ENCODE data around the gene ALG6. TPM values are rescaled to one million over a fixed set of nuclear protein-coding genes. Genes with fewer than 3 reads are reported as not detected.

The ALG6 gene
- total RNA-seq (2014; rRNA removed; shearing (Covaris generic); ENCODE audit: low replicate concordance): 23.2 and 24.7 TPM in 2 replicates

- peak; percentile 97 for DNase-seq (ENCODE audit: low read depth)
- in situ Hi-C loops (cut with HindIII; ENCODE audit: low pct_unique_long_range_greater_than_20kb, low sequenced_read_pairs): no loop called here
Measured at GRCh38 chr1:63367215-63368103, at the start of gene ALG6. Gene ALG6 (plus strand): TSS chr1:63367627. CDS start chr1:63370978, 3,351 bp downstream.

- in situ Hi-C loops (cut with HindIII; ENCODE audit: low pct_unique_long_range_greater_than_20kb, low sequenced_read_pairs): no loop called here
- no peak for DNase-seq (ENCODE audit: low read depth)
Measured at GRCh38 chr1:63317817-63318152, 49.6 kb upstream of the ALG6 start.

DNA sequence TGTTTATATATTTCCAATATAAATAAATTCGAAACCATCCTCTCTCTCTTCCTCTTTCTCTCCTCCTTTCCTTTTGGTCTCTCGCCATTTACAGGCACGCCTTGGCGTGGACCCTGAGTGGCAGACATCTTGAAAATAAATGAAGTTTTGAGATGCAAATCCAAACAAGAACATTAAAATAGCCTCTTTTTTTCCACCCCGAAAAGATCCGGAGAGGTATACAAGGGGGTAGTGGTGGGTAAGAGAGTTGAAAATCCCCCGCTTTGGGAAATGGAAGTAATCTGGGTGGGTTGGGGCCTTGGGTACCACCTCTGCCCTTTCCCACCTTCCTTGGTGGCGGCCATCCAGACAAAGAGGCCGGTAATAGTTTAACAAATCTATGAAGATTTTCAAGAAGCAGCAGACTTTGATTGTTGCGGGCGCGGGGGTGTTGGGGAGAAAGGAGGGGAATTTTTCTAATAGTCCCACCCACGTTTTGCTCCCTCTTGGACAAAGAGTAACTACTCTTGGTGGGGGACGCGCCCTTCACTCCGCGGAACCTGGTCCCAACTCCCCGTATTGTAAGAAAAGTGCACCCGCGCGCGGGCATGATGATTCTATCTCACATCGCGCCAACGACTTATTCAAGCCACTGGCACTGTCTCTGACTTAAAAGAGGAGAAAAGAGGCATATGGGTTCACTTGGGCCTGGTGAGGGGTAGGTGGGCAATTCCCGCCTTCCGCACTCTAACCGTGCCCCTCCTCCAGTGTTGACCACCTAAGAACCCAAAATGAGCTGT, 49.0 kb upstream of the ALG6 start:
- no peak for DNase-seq (ENCODE audit: low read depth)
- in situ Hi-C loops (cut with HindIII; ENCODE audit: low pct_unique_long_range_greater_than_20kb, low sequenced_read_pairs): no loop called here

DNA sequence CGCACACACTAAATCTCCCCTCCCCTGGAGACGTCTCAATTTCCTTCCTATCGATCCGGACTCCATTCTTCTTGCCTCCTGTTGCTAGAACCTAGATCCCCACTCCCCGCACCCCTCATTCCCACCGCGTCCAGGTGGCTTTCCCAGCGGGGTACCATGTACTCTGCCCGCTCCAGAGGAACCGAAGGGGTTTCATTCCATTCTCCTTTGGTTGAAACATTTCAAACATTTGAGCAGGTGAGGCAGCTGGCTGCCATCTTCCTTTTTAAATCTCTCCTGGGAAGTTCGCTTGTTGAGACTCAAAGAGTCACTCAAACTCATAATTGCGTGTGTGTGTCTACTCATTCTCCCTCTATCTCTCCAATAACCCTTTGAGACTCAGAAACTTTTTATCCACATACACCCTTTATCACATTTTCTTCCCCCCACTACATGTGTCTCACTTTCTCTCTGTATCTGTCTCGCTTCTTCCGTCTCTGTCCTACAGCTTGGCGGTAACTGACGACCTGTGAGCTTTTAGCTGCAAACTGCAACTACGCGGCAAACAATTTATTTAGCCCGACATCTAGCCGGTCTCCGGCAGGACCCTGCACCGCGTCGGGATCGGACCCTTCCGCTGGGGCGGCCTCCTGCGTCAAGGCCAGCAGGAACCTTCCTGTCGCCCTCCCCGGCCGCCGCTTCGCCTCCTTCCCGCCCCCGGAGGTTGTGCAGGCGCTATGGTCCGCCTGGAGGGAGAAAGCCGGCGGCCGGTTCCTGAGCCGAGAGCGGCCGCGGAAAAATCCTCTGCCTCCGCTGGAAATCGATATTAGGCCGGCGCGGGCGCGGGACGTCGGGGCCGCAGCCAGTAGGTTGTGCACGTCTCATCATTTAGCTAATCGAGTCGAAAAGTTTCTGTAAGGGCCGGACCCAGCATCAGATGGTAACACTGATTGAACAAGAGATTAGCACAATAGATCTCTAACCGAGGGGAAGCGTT, 48.1 kb upstream of the ALG6 start:
- in situ Hi-C loops (cut with HindIII; ENCODE audit: low pct_unique_long_range_greater_than_20kb, low sequenced_read_pairs): no loop called here
- DNase-seq (ENCODE audit: low read depth): no peak

DNA sequence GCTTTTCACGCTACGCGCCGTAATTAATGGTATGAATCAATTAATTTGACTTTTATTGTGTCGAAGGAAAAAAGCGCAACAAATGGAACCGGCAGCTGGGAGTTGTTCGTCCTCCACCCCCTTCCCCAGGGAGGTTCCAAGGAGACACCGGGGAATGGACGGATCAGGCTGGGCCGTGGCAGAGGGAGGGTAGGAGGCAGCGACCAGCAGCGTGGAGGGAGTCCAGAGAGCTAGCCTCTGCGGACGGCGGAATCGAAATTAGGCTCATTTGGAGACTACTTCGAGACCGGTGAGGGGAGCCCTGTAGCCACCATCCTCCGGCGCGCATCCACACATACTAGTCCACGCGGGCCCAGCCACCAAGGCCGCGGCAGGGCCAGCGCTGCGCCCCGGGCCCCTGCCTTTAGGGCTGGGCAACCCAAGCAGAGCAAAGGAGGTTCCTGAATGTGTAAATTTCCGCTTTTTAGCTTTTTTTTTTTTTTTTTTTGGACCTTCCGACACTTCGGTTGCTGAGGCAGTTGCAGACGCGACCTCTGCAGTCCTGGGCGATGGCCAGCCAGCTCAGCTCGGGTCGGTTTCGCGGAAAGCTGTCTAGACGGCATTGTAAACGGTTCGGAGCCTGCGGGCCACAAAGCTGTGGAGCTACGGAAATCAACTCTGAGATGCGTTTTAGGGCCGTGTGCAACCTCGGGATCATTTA, 47.3 kb upstream of the ALG6 start:
- in situ Hi-C loops (cut with HindIII; ENCODE audit: low pct_unique_long_range_greater_than_20kb, low sequenced_read_pairs): no loop called here
- DNase-seq (ENCODE audit: low read depth): no peak

GRCh38 chr1:63321066-63321784, 46.2 kb upstream of the ALG6 start:
- in situ Hi-C loops (cut with HindIII; ENCODE audit: low pct_unique_long_range_greater_than_20kb, low sequenced_read_pairs): no loop called here
- DNase-seq (ENCODE audit: low read depth): no peak

- DNase-seq (ENCODE audit: low read depth): no peak
- in situ Hi-C loops (cut with HindIII; ENCODE audit: low pct_unique_long_range_greater_than_20kb, low sequenced_read_pairs): no loop called here
Measured at GRCh38 chr1:63321785-63322113, 45.7 kb upstream of the ALG6 start.

GRCh38 chr1:63322114-63322943, 45.1 kb upstream of the ALG6 start, which contains the start of gene FOXD3:
Gene FOXD3 (plus strand): TSS chr1:63322567. CDS start chr1:63323059, 492 bp downstream.
- DNase-seq (ENCODE audit: low read depth): no peak
- in situ Hi-C loops (cut with HindIII; ENCODE audit: low pct_unique_long_range_greater_than_20kb, low sequenced_read_pairs): no loop called here

DNA sequence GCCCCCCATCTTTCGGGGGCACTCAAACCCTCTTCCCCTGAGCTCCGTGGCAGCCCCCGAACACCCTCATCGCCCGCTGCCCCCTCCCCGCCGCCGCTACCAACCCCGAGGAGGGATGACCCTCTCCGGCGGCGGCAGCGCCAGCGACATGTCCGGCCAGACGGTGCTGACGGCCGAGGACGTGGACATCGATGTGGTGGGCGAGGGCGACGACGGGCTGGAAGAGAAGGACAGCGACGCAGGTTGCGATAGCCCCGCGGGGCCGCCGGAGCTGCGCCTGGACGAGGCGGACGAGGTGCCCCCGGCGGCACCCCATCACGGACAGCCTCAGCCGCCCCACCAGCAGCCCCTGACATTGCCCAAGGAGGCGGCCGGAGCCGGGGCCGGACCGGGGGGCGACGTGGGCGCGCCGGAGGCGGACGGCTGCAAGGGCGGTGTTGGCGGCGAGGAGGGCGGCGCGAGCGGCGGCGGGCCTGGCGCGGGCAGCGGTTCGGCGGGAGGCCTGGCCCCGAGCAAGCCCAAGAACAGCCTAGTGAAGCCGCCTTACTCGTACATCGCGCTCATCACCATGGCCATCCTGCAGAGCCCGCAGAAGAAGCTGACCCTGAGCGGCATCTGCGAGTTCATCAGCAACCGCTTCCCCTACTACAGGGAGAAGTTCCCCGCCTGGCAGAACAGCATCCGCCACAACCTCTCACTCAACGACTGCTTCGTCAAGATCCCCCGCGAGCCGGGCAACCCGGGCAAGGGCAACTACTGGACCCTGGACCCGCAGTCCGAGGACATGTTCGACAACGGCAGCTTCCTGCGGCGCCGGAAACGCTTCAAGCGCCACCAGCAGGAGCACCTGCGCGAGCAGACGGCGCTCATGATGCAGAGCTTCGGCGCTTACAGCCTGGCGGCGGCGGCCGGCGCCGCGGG, 44.2 kb upstream of the ALG6 start:
- in situ Hi-C loops (cut with HindIII; ENCODE audit: low pct_unique_long_range_greater_than_20kb, low sequenced_read_pairs): no loop called here
- no peak for DNase-seq (ENCODE audit: low read depth)

- in situ Hi-C loops (cut with HindIII; ENCODE audit: low pct_unique_long_range_greater_than_20kb, low sequenced_read_pairs): no loop called here
- DNase-seq (ENCODE audit: low read depth): no peak
Measured at GRCh38 chr1:63323865-63324778, 43.3 kb upstream of the ALG6 start.

- in situ Hi-C loops (cut with HindIII; ENCODE audit: low pct_unique_long_range_greater_than_20kb, low sequenced_read_pairs): no loop called here
- no peak for DNase-seq (ENCODE audit: low read depth)
Measured at GRCh38 chr1:63324779-63325119, 42.7 kb upstream of the ALG6 start.

GRCh38 chr1:63325279-63325985, 42.0 kb upstream of the ALG6 start:
- in situ Hi-C loops (cut with HindIII; ENCODE audit: low pct_unique_long_range_greater_than_20kb, low sequenced_read_pairs): no loop called here
- DNase-seq (ENCODE audit: low read depth): no peak

GRCh38 chr1:63326106-63326472, 41.3 kb upstream of the ALG6 start:
- in situ Hi-C loops (cut with HindIII; ENCODE audit: low pct_unique_long_range_greater_than_20kb, low sequenced_read_pairs): no loop called here

More at GRCh38 chr1:63326106-63326472, 41.3 kb upstream of the ALG6 start:
- DNase-seq (ENCODE audit: low read depth): no peak
